CD14-positive monocyte (primary cell): Measurements from ENCODE around the gene ADAMTS17. TPM values are rescaled to one million over a fixed set of nuclear protein-coding genes. Genes with fewer than 3 reads are reported as not detected.

Source experiments
- DNase-seq, 3 donors: peaks; one replicate each; pipeline ENCODE4 v3.0.0-alpha.2; 2011 to 2022
- H2AFZ ChIP-seq: 2 replicates; pipeline ENCODE4 v1.6.0; 2012; ENCODE audit warnings: mild to moderate bottlenecking, low read depth, low read length, inconsistent platforms; ENCODE audit not compliant: insufficient read depth, poor library complexity, severe bottlenecking
- H3K27ac ChIP-seq, 2 donors: 1 replicate in 1 of 2; 2 replicates in 1 of 2; pipeline ENCODE4 v1.5.1; 2012 to 2013; ENCODE audit warnings: low read length in 2 of 2, control low read depth in 1 of 2, inconsistent platforms in 1 of 2, low read depth in 1 of 2, mild to moderate bottlenecking in 1 of 2
- H3K27me3 ChIP-seq, 2 donors: one replicate each; pipeline versions ENCODE4 v1.6.0 to v1.6.1; 2011 to 2013; ENCODE audit warnings: low read length in 2 of 2; ENCODE audit not compliant: control insufficient read depth in 2 of 2, insufficient read depth in 2 of 2
- H3K36me3 ChIP-seq, 2 donors: replicated peaks in 1 of 2; 1 replicate in 1 of 2; 2 replicates in 1 of 2; pipeline versions ENCODE4 v1.5.1 to v1.6.1; 2012 to 2013; ENCODE audit warnings: low read length in 2 of 2, control low read depth in 1 of 2, inconsistent platforms in 1 of 2, mild to moderate bottlenecking in 1 of 2; ENCODE audit not compliant: insufficient read depth in 2 of 2, control insufficient read depth in 1 of 2
- H3K4me1 ChIP-seq, 2 donors: 1 replicate in 1 of 2; 2 replicates in 1 of 2; pipeline versions ENCODE4 v1.5.1 to v1.6.1; 2012 to 2013; ENCODE audit warnings: low read length in 2 of 2, control low read depth in 1 of 2, inconsistent platforms in 1 of 2, mild to moderate bottlenecking in 1 of 2, moderate library complexity in 1 of 2; ENCODE audit not compliant: insufficient read depth in 2 of 2, control insufficient read depth in 1 of 2
- H3K4me2 ChIP-seq: replicated peaks from 2 replicates; pipeline ENCODE3; 2012; ENCODE audit warnings: low read length, moderate library complexity, mild to moderate bottlenecking; ENCODE audit not compliant: poor library complexity, severe bottlenecking; ENCODE audit errors: extremely low read depth
- H3K4me3 ChIP-seq, 3 experiments: fragments of 200-600 bp in 1 of 3; sonication (generic) in 1 of 3; replicated peaks in 1 of 3; 1 replicate in 2 of 3; 2 replicates in 1 of 3; pipeline ENCODE4 v1.5.1; 2011 to 2013; ENCODE audit warnings: low read length in 3 of 3, mild to moderate bottlenecking in 3 of 3, control low read depth in 2 of 3, low read depth in 2 of 3, inconsistent platforms in 1 of 3, moderate library complexity in 1 of 3
- H3K79me2 ChIP-seq: 2 replicates; pipeline ENCODE4 v1.6.0; 2012; ENCODE audit warnings: mild to moderate bottlenecking, control low read depth, inconsistent platforms, low read length, moderate library complexity; ENCODE audit not compliant: insufficient read depth
- H3K9ac ChIP-seq: 2 replicates; pipeline ENCODE4 v1.6.0; 2017; ENCODE audit warnings: low read length, mild to moderate bottlenecking; ENCODE audit not compliant: insufficient read depth, poor library complexity, severe bottlenecking
- H3K9me3 ChIP-seq, 2 donors: replicated peaks in 1 of 2; 1 replicate in 1 of 2; 2 replicates in 1 of 2; pipeline versions ENCODE4 v1.5.1 to v1.6.1; 2012 to 2013; ENCODE audit warnings: low read length in 2 of 2, control low read depth in 1 of 2; ENCODE audit not compliant: control insufficient read depth in 1 of 2, insufficient read depth in 1 of 2
- H4K20me1 ChIP-seq: 2 replicates; pipeline ENCODE4 v1.6.0; 2012; ENCODE audit warnings: mild to moderate bottlenecking, low read length, control low read depth, moderate library complexity; ENCODE audit not compliant: insufficient read depth
- H3K27ac Mint-ChIP-seq, 7 donors: one replicate each; pipeline ENCODE4 v1.8.0; 2020; ENCODE audit warnings: mild to moderate bottlenecking in 7 of 7, mixed read lengths in 7 of 7, moderate library complexity in 6 of 7, inconsistent platforms in 2 of 7
- H3K27me3 Mint-ChIP-seq, 3 donors: one replicate each; pipeline ENCODE4 v1.8.0; 2021 to 2022; ENCODE audit warnings: low read depth in 3 of 3, mild to moderate bottlenecking in 3 of 3, mixed read lengths in 3 of 3, moderate library complexity in 3 of 3, inconsistent platforms in 1 of 3
- H3K36me3 Mint-ChIP-seq, 2 donors: one replicate each; pipeline ENCODE4 v1.8.0; 2020; ENCODE audit warnings: mixed read lengths in 2 of 2, inconsistent platforms in 1 of 2, mild to moderate bottlenecking in 1 of 2
- H3K4me1 Mint-ChIP-seq: one replicate; pipeline ENCODE4 v1.8.0; 2020; ENCODE audit warnings: mild to moderate bottlenecking, mixed read lengths
- H3K4me3 Mint-ChIP-seq, 2 donors: one replicate each; pipeline ENCODE4 v1.8.0; 2020; ENCODE audit warnings: mild to moderate bottlenecking in 2 of 2, mixed read lengths in 2 of 2, moderate library complexity in 1 of 2
- H3K9me3 Mint-ChIP-seq, 7 donors: one replicate each; pipeline ENCODE4 v1.8.0; 2020 to 2022; ENCODE audit warnings: mixed read lengths in 7 of 7, mild to moderate bottlenecking in 6 of 7, moderate library complexity in 6 of 7, inconsistent platforms in 2 of 7
- WGBS: methylation state at CpG from one replicate; pipeline ENCODE4 v1.1.5; 2013; ENCODE audit warnings: missing lambda C conversion rate; ENCODE audit not compliant: insufficient coverage; 5-methylcytosine and 5-hydroxymethylcytosine counted together
- intact Hi-C, 2 donors: fragments of 100-400 bp; cut with micrococcal nuclease; formaldehyde crosslinking; loops; one replicate each; pipeline versions ENCODE4 v1.15.0 to v1.15.1; 2023
- polyA plus RNA-seq, 3 donors: library from polyadenylated mRNA; depleted of rRNA in 1 of 3; unstranded in 2 of 3; stranded (reverse) in 1 of 3; fragments of 300-500 nt in 2 of 3; fragments of >200 nt in 1 of 3; fragmentation: Illumina TruSeq in 2 of 3; gene quantifications; 1 replicate in 2 of 3; 2 replicates in 1 of 3; pipeline ENCODE4 v1.2.3, GENCODE V29; 2012 to 2021
- TF ChIP-seq, protein P1 (sequence below): fragments of 200-600 bp; IDR thresholded peaks from one replicate; pipeline ENCODE4 v1.8.0; 2022; ENCODE audit warnings: antibody characterized with exemption, mild to moderate bottlenecking

Gene ADAMTS17
- polyA plus RNA-seq, 3 donors, result 0.03 to 0.25 TPM; not detected in 1

DNA sequence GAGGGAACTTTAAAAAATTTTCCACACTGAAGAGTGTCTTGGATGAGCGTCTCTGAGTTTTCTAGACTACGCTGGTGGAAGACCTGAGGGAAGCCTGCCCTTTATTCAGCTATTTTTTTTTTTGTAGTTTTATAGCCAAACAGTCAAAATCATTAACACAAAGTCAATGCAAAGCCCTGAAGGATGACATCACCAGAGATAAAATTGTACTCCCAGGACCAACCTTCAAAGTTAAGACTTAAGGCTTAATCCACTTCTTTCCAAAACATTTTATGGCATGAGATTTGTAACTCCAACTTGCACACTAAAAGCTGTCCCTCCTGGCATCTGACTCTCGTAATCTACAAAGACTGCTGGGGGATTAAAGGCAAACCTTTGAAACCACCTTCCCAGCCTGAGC lies 345.1 kb downstream of the ADAMTS17 start:
- H3K4me1 Mint-ChIP-seq, result no peaks in the 10 kb centered on the region
- H3K27ac Mint-ChIP-seq, result no peak overlapping the region
- no peak for DNase-seq
- H3K9me3 ChIP-seq, result no peaks in the 10 kb centered on the region
- TF ChIP-seq, protein P1, sequence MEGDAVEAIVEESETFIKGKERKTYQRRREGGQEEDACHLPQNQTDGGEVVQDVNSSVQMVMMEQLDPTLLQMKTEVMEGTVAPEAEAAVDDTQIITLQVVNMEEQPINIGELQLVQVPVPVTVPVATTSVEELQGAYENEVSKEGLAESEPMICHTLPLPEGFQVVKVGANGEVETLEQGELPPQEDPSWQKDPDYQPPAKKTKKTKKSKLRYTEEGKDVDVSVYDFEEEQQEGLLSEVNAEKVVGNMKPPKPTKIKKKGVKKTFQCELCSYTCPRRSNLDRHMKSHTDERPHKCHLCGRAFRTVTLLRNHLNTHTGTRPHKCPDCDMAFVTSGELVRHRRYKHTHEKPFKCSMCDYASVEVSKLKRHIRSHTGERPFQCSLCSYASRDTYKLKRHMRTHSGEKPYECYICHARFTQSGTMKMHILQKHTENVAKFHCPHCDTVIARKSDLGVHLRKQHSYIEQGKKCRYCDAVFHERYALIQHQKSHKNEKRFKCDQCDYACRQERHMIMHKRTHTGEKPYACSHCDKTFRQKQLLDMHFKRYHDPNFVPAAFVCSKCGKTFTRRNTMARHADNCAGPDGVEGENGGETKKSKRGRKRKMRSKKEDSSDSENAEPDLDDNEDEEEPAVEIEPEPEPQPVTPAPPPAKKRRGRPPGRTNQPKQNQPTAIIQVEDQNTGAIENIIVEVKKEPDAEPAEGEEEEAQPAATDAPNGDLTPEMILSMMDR, result no peak
- no peak overlapping the region for H3K27ac ChIP-seq
- H3K27me3 ChIP-seq, result no peaks in the 10 kb centered on the region
- no peak overlapping the region for H3K4me3 ChIP-seq
- H4K20me1 ChIP-seq, result no peaks in the 10 kb centered on the region
- H3K9me3 Mint-ChIP-seq, result peaks cover 0 to 6% (median 0%) of the 10 kb centered on the region in 7 donors
- no peak overlapping the region for H3K9ac ChIP-seq
- intact Hi-C loops, result no loop called here
- WGBS, result 83% methylated on average over 1 of the region's 3 CpGs
- no peaks in the 10 kb centered on the region for H3K36me3 Mint-ChIP-seq
- no peak overlapping the region for H2AFZ ChIP-seq
- peaks cover 4 to 7% (median 5%) of the 10 kb centered on the region in 3 donors for H3K27me3 Mint-ChIP-seq
- no peak overlapping the region for H3K4me3 Mint-ChIP-seq
- no peaks in the 10 kb centered on the region for H3K4me1 ChIP-seq
- no peaks in the 10 kb centered on the region for H3K79me2 ChIP-seq
- no peak overlapping the region for H3K4me2 ChIP-seq
- no peaks in the 10 kb centered on the region for H3K36me3 ChIP-seq

DNA sequence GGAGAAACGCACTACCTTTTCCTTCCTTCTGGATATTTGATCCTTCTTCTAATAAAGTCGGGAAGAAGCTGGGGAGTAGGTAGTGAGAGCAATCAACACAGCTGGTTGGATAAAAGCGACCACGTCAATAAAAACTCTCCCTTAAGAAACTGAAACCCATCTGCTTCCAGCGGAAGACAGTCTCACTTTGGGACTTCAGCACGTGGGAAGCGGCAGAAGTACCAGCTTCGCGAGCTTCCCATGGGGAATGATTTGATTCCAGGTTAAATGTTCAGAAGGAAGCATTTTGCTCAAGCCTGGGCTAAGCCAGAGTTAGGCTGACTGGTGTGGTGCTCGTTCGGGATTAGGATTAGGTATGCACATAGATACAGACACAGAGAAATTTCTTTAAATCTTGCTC lies 346.2 kb downstream of the ADAMTS17 start:
- Histone ChIP-seq H3K79me2 (no peaks in the 10 kb centered on the region), H3K36me3 (no peaks in the 10 kb centered on the region), H3K4me2 (no peak overlapping the region), H2AFZ (no peak overlapping the region), H3K27ac (no peak overlapping the region), H3K9ac (no peak overlapping the region), H3K9me3 (no peaks in the 10 kb centered on the region), H3K4me1 (no peaks in the 10 kb centered on the region), H3K27me3 (no peaks in the 10 kb centered on the region), H3K4me3 (no peak overlapping the region), H4K20me1 (no peaks in the 10 kb centered on the region)
- Mint-ChIP-seq H3K9me3 (peaks cover 0 to 6% (median 2%) of the 10 kb centered on the region in 7 donors), H3K4me1 (no peaks in the 10 kb centered on the region), H3K4me3 (no peak overlapping the region), H3K27me3 (peaks cover 4 to 7% (median 5%) of the 10 kb centered on the region in 3 donors), H3K27ac (no peak overlapping the region), H3K36me3 (no peaks in the 10 kb centered on the region)
- DNase-seq, result no peak
- TF ChIP-seq, protein P1, result no peak
- WGBS, result 79% methylated on average over 4 of the region's 11 CpGs
- intact Hi-C loops, result no loop called here
